H9 (cell line): ENCODE data around the gene TRAF5. TPM values are rescaled to one million over a fixed set of nuclear protein-coding genes. Genes with fewer than 3 reads are reported as not detected.

Source experiments
- DNase-seq: peaks from one replicate; pipeline ENCODE4 v3.0.0-alpha.2; 2017
- H2AFZ ChIP-seq: one replicate; pipeline ENCODE4 v1.6.1; 2013; ENCODE audit warnings: mild to moderate bottlenecking, low read length, control low read depth, moderate library complexity
- H2AK5ac ChIP-seq: 2 replicates; pipeline ENCODE4 v1.6.1; 2013; ENCODE audit warnings: low read length, control low read depth, mixed read lengths; ENCODE audit not compliant: insufficient read length
- H2BK120ac ChIP-seq: one replicate; pipeline ENCODE4 v1.6.1; 2013; ENCODE audit warnings: low read depth, mild to moderate bottlenecking, low read length, control low read depth, inconsistent platforms; ENCODE audit not compliant: poor library complexity, severe bottlenecking
- H2BK12ac ChIP-seq: 2 replicates; pipeline ENCODE4 v1.6.1; 2013; ENCODE audit warnings: low read length, control low read depth, mixed read lengths, low read depth; ENCODE audit not compliant: insufficient read length
- H2BK15ac ChIP-seq: 2 replicates; pipeline ENCODE4 v1.6.1; 2013; ENCODE audit warnings: low read depth, low read length, control low read depth
- H2BK20ac ChIP-seq: one replicate; pipeline ENCODE4 v1.6.1; 2013; ENCODE audit warnings: low read depth, mild to moderate bottlenecking, low read length, control low read depth, inconsistent platforms; ENCODE audit not compliant: poor library complexity, severe bottlenecking
- H2BK5ac ChIP-seq: 2 replicates; pipeline ENCODE4 v1.6.1; 2013; ENCODE audit warnings: low read length, control low read depth, mixed read lengths; ENCODE audit not compliant: insufficient read length
- H3K14ac ChIP-seq: 2 replicates; pipeline ENCODE4 v1.6.1; 2013; ENCODE audit warnings: low read length, control low read depth; ENCODE audit not compliant: insufficient read depth
- H3K18ac ChIP-seq: 2 replicates; pipeline ENCODE4 v1.6.1; 2013; ENCODE audit warnings: low read depth, mild to moderate bottlenecking, mixed read lengths, low read length, control low read depth; ENCODE audit not compliant: insufficient read length
- H3K23ac ChIP-seq: 2 replicates; pipeline ENCODE4 v1.6.1; 2013; ENCODE audit warnings: low read length, control low read depth, mixed read lengths, low read depth; ENCODE audit not compliant: insufficient read length
- H3K23me2 ChIP-seq: 2 replicates; pipeline ENCODE4 v1.6.1; 2013; ENCODE audit warnings: low read depth, mild to moderate bottlenecking, mixed read lengths, low read length, control low read depth; ENCODE audit not compliant: insufficient read length, poor library complexity, severe bottlenecking
- H3K27ac ChIP-seq: 2 replicates; pipeline ENCODE4 v1.5.1; 2013; ENCODE audit warnings: low read length, control low read depth, mixed read lengths, low read depth; ENCODE audit not compliant: insufficient read length
- H3K27me3 ChIP-seq: 2 replicates; pipeline ENCODE4 v1.6.1; 2013; ENCODE audit warnings: low read length, control low read depth, inconsistent platforms; ENCODE audit not compliant: insufficient read depth
- H3K4ac ChIP-seq: 2 replicates; pipeline ENCODE4 v1.6.1; 2013; ENCODE audit warnings: low read depth, mild to moderate bottlenecking, control low read depth, inconsistent platforms, low read length, moderate library complexity
- H3K4me1 ChIP-seq: 2 replicates; pipeline ENCODE4 v1.6.1; 2013; ENCODE audit warnings: low read length, control low read depth, inconsistent platforms; ENCODE audit not compliant: insufficient read depth
- H3K4me2 ChIP-seq: 2 replicates; pipeline ENCODE4 v1.6.1; 2013; ENCODE audit warnings: low read length, control low read depth, mixed read lengths; ENCODE audit not compliant: insufficient read length, insufficient read depth
- H3K56ac ChIP-seq: 2 replicates; pipeline ENCODE4 v1.6.1; 2013; ENCODE audit warnings: low read depth, mild to moderate bottlenecking, mixed read lengths, low read length, control low read depth; ENCODE audit not compliant: insufficient read length
- H3K79me1 ChIP-seq: 2 replicates; pipeline ENCODE4 v1.6.1; 2013; ENCODE audit warnings: low read depth, mild to moderate bottlenecking, moderate library complexity, low read length, control low read depth, inconsistent platforms; ENCODE audit not compliant: insufficient read depth, poor library complexity, severe bottlenecking
- H3K79me2 ChIP-seq: 2 replicates; pipeline ENCODE4 v1.6.1; 2013; ENCODE audit warnings: low read length, control low read depth, inconsistent platforms; ENCODE audit not compliant: insufficient read depth
- H3K9ac ChIP-seq: 2 replicates; pipeline ENCODE4 v1.6.1; 2013; ENCODE audit warnings: low read length, control low read depth, mixed read lengths; ENCODE audit not compliant: insufficient read length; ENCODE audit errors: extremely low read depth
- H3K9me3 ChIP-seq: one replicate; pipeline ENCODE4 v1.6.1; 2013; ENCODE audit warnings: low read depth, low read length, inconsistent platforms; ENCODE audit not compliant: control insufficient read depth
- H3T11ph ChIP-seq: one replicate; pipeline ENCODE4 v1.6.1; 2013; ENCODE audit warnings: mild to moderate bottlenecking, low read length, control low read depth, inconsistent platforms
- H4K20me1 ChIP-seq: one replicate; pipeline ENCODE4 v1.6.1; 2013; ENCODE audit not compliant: control insufficient read depth, insufficient read length, insufficient read depth
- H4K5ac ChIP-seq: 2 replicates; pipeline ENCODE4 v1.6.1; 2013; ENCODE audit warnings: low read depth, mild to moderate bottlenecking, mixed read lengths, low read length, control low read depth; ENCODE audit not compliant: insufficient read length
- H4K8ac ChIP-seq: replicated peaks from 2 replicates; pipeline ENCODE4 v1.6.1; 2013; ENCODE audit warnings: low read length, control low read depth, mixed read lengths, low read depth; ENCODE audit not compliant: insufficient read length
- H4K91ac ChIP-seq: 2 replicates; pipeline ENCODE4 v1.6.1; 2013; ENCODE audit warnings: low read depth, mild to moderate bottlenecking, moderate library complexity, mixed read lengths, low read length, control low read depth; ENCODE audit not compliant: insufficient read length
- H3K27ac Mint-ChIP-seq, 3 experiments: 2 replicates in 2 of 3; 3 replicates in 1 of 3; pipeline ENCODE4 v1.8.0; 2020 to 2021; ENCODE audit warnings: mixed read lengths in 3 of 3, mild to moderate bottlenecking in 1 of 3, moderate library complexity in 1 of 3
- H3K27me3 Mint-ChIP-seq: 2 replicates; pipeline ENCODE4 v1.8.0; 2021; ENCODE audit warnings: low read depth, mild to moderate bottlenecking, moderate library complexity, mixed read lengths
- H3K36me3 Mint-ChIP-seq, 3 experiments: 2 replicates in 2 of 3; 3 replicates in 1 of 3; pipeline ENCODE4 v1.8.0; 2020 to 2021; ENCODE audit warnings: low read depth in 3 of 3, mixed read lengths in 3 of 3; ENCODE audit not compliant: insufficient read depth in 1 of 3
- H3K4me1 Mint-ChIP-seq, 2 experiments: 2 replicates each; pipeline ENCODE4 v1.8.0; 2020; ENCODE audit warnings: mixed read lengths in 2 of 2
- H3K4me3 Mint-ChIP-seq, 2 experiments: 2 replicates in 1 of 2; 3 replicates in 1 of 2; pipeline ENCODE4 v1.8.0; 2020 to 2021; ENCODE audit warnings: mild to moderate bottlenecking in 2 of 2, mixed read lengths in 2 of 2, moderate library complexity in 1 of 2
- H3K9me3 Mint-ChIP-seq, 2 experiments: 2 replicates in 1 of 2; 3 replicates in 1 of 2; pipeline ENCODE4 v1.8.0; 2020; ENCODE audit warnings: mild to moderate bottlenecking in 2 of 2, mixed read lengths in 2 of 2, moderate library complexity in 1 of 2
- CTCF ChIP-seq: fragments of 200-600 bp; sonication (generic); conservative IDR thresholded peaks from 3 replicates; pipeline ENCODE4 v1.8.0; 2021; ENCODE audit warnings: antibody characterized with exemption, mild to moderate bottlenecking
- WGBS: extraction: QIAGEN DNeasy Blood & Tissue Kit; methylation state at CpG from one replicate; pipeline ENCODE4 v1.1.7; 2013; ENCODE audit warnings: missing lambda C conversion rate, low lambda C conversion rate, mixed read lengths; ENCODE audit not compliant: insufficient read length; ENCODE audit errors: extremely low coverage; 5-methylcytosine and 5-hydroxymethylcytosine counted together
- total RNA-seq: library from RNA; stranded (reverse); gene quantifications from 2 replicates; pipeline ENCODE4 v1.2.1, GENCODE V29; 2021

Gene TRAF5
- total RNA-seq, 1 experiment from 2014 or later: 19.1 TPM

DNA sequence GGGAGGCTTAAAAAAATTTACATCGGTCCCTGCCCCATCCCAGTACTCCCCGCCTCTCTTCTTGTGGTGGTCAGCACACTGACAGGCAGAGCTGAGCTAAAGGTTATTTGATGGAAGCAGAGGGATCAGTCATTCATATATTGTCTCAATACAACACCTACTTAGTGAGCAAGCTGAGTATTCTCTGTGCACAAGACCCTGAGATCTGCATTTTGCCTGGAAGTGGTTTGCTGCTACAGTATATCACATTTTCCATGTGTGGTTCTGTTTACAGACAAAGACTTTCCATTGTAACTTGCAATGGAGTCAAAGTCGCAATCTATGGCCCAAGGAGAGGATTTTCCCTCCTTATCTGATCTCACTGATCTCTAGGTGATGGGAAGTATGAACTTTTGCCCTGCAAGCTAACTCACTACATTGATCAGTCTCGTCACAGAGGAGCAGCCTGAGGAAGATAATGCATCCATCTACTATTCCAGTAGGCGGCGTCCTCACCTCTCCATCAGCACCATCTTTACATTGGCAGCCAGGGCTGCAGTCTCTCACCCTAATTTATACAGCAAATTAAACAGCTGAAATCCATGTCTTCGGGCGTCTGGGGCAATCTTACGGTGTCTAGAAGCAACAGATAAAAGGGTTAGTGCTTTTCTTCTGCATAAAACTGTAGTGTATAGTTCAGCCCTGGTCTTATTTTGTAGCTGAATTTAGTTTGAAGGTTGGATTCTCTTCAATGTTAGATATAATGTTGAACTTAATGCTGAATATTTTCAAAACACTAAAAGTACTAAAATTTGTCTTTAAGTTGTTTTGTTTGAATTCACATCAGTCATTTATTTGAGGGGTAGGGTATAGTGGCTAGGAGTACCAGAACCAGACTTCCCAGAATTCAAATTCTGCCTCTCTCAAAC lies 3.2 kb upstream of the TRAF5 start:
- H3K23me2 ChIP-seq: peaks cover 14% of the 10 kb centered on the region
- no peak overlapping the region for H2BK15ac ChIP-seq
- no peak overlapping the region for H3K9ac ChIP-seq
- H3K4me3 Mint-ChIP-seq: 0 out of 5 replicates have a peak overlapping the region, but pooled peaks of 1 of the 2 experiments have one; percentile 13
- H3K9me3 Mint-ChIP-seq: no peaks in the 10 kb centered on the region
- H3K79me2 ChIP-seq: no peaks in the 10 kb centered on the region
- no peaks in the 10 kb centered on the region for H3K9me3 ChIP-seq
- H4K5ac ChIP-seq: no peak overlapping the region
- H3K36me3 Mint-ChIP-seq: no peaks in the 10 kb centered on the region; a peak in 3 of 7 replicates
- H4K91ac ChIP-seq: no peak overlapping the region
- H2BK12ac ChIP-seq: no peak overlapping the region
- no peak overlapping the region for H3K4ac ChIP-seq
- WGBS: no CpG with 5 or more reads among the region's 9 CpGs
- H3K27me3 ChIP-seq: no peaks in the 10 kb centered on the region
- H3K27me3 Mint-ChIP-seq: peaks cover 19% of the 10 kb centered on the region
- no peak overlapping the region for H3K56ac ChIP-seq
- H2AFZ ChIP-seq: no peak overlapping the region
- peak; percentile 72 for DNase-seq
- no peaks in the 10 kb centered on the region for H3K79me1 ChIP-seq
- no peak overlapping the region for H2BK5ac ChIP-seq
- H3K4me1 Mint-ChIP-seq: peaks cover 18 to 20% of the 10 kb centered on the region in 2 experiments
- H4K8ac ChIP-seq: no peak overlapping the region
- peaks cover 3% of the 10 kb centered on the region; the same call in 1 of the 2 replicates for H3K4me1 ChIP-seq
- H3K23ac ChIP-seq: no peak overlapping the region
- H2AK5ac ChIP-seq: no peak overlapping the region
- TF ChIP-seq CTCF: peak; percentile 87
- no peak overlapping the region for H3K14ac ChIP-seq
- H2BK20ac ChIP-seq: no peak overlapping the region
- H3K18ac ChIP-seq: no peak overlapping the region
- H3T11ph ChIP-seq: no peak overlapping the region
- no peaks in the 10 kb centered on the region for H4K20me1 ChIP-seq
- no peak overlapping the region for H3K4me2 ChIP-seq
- no peak overlapping the region for H2BK120ac ChIP-seq
- no peak overlapping the region for H3K27ac ChIP-seq
- no peak overlapping the region for H3K27ac Mint-ChIP-seq
